Measurements from ENCODE around the gene OR9Q2.

- no peak for TF ChIP-seq POLR2A (IDR thresholded peaks at IDR 0.05; ENCODE audit: low read depth, low read length)
- TF ChIP-seq POLR2AphosphoS5 (IDR thresholded peaks at IDR 0.05; ENCODE audit: low read depth, low read length) = no peak
Measured at GRCh38 chr11:58227956-58228615, 39.2 kb downstream of the OR9Q2 start.

Data from GM12892 (cell line).